Liver (tissue), 3 donors: ENCODE measurements around the gene BCAT1.

Source experiments
- EGR1 ChIP-seq, 2 donors: IDR thresholded peaks; 2 replicates each; pipeline ENCODE4 v1.6.1; 2016 to 2018; ENCODE audit warnings: antibody characterized with exemption in 2 of 2, low read depth in 2 of 2
- NR2F2 ChIP-seq: IDR thresholded peaks from 2 replicates; pipeline ENCODE4 v1.6.1; 2016; ENCODE audit warnings: antibody characterized with exemption
- SP1 ChIP-seq: IDR thresholded peaks from 2 replicates; pipeline ENCODE4 v1.6.1; 2018; ENCODE audit warnings: antibody characterized with exemption, mild to moderate bottlenecking
- TAF1 ChIP-seq: conservative IDR thresholded peaks from 2 replicates; pipeline ENCODE4 v1.6.1; 2016; ENCODE audit warnings: antibody characterized with exemption, mild to moderate bottlenecking
- TF ChIP-seq, protein P1 (sequence below): IDR thresholded peaks from 2 replicates; pipeline ENCODE4 v1.6.1; 2016; ENCODE audit warnings: antibody characterized with exemption, mild to moderate bottlenecking
- TF ChIP-seq, protein P2 (sequence below): fragments of 150-350 bp; IDR thresholded peaks from 2 replicates; pipeline ENCODE4 v1.5.1; 2017; ENCODE audit warnings: improper control_type of control experiment, low read depth, low read length; ENCODE audit not compliant: missing input control
- donor health status: healthy.
- donor health status: healthy.

GRCh38 chr12:24872211-24872610, 76.7 kb downstream of the BCAT1 start:
- TF ChIP-seq EGR1 (IDR thresholded peaks at IDR 0.05; ENCODE audit: low read depth in 2 of 2) (no peak), SP1 (no peak), NR2F2 (no peak), TAF1 (no peak)
- TF ChIP-seq, protein P1, sequence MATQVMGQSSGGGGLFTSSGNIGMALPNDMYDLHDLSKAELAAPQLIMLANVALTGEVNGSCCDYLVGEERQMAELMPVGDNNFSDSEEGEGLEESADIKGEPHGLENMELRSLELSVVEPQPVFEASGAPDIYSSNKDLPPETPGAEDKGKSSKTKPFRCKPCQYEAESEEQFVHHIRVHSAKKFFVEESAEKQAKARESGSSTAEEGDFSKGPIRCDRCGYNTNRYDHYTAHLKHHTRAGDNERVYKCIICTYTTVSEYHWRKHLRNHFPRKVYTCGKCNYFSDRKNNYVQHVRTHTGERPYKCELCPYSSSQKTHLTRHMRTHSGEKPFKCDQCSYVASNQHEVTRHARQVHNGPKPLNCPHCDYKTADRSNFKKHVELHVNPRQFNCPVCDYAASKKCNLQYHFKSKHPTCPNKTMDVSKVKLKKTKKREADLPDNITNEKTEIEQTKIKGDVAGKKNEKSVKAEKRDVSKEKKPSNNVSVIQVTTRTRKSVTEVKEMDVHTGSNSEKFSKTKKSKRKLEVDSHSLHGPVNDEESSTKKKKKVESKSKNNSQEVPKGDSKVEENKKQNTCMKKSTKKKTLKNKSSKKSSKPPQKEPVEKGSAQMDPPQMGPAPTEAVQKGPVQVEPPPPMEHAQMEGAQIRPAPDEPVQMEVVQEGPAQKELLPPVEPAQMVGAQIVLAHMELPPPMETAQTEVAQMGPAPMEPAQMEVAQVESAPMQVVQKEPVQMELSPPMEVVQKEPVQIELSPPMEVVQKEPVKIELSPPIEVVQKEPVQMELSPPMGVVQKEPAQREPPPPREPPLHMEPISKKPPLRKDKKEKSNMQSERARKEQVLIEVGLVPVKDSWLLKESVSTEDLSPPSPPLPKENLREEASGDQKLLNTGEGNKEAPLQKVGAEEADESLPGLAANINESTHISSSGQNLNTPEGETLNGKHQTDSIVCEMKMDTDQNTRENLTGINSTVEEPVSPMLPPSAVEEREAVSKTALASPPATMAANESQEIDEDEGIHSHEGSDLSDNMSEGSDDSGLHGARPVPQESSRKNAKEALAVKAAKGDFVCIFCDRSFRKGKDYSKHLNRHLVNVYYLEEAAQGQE: no peak
- TF ChIP-seq, protein P2, sequence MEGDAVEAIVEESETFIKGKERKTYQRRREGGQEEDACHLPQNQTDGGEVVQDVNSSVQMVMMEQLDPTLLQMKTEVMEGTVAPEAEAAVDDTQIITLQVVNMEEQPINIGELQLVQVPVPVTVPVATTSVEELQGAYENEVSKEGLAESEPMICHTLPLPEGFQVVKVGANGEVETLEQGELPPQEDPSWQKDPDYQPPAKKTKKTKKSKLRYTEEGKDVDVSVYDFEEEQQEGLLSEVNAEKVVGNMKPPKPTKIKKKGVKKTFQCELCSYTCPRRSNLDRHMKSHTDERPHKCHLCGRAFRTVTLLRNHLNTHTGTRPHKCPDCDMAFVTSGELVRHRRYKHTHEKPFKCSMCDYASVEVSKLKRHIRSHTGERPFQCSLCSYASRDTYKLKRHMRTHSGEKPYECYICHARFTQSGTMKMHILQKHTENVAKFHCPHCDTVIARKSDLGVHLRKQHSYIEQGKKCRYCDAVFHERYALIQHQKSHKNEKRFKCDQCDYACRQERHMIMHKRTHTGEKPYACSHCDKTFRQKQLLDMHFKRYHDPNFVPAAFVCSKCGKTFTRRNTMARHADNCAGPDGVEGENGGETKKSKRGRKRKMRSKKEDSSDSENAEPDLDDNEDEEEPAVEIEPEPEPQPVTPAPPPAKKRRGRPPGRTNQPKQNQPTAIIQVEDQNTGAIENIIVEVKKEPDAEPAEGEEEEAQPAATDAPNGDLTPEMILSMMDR: no peak
